ENCODE results near the gene TAF6L. TPM values are rescaled to one million over a fixed set of nuclear protein-coding genes. Genes with fewer than 3 reads are reported as not detected.

TAF6L gene
- total and polyA plus RNA-seq, 2 of the 8 experiments (the other 6 are each of a cell fraction or from before 2014, with no cell fraction given): 24.8 to 31.9 TPM

GRCh38 chr11:62816557-62816956, 45.4 kb downstream of the TAF6L start (continued):
- TF ChIP-seq CHD7 (IDR thresholded peaks at IDR 0.05; ENCODE audit: insufficient replicate concordance, low read length): no peak
- TF ChIP-seq SP4 (IDR thresholded peaks at IDR 0.05; ENCODE audit: low read length): no peak
- no peak for TF ChIP-seq CEBPB (IDR thresholded peaks at IDR 0.05; ENCODE audit: low read depth, low read length)

Data from H1 (cell line).